Smooth muscle cell (in vitro differentiated cells): Measurements from ENCODE around the gene HOXC9. TPM values are rescaled to one million over a fixed set of nuclear protein-coding genes. Genes with fewer than 3 reads are reported as not detected.

Experiments
- DNase-seq: peaks from one replicate; lab custom pipeline; 2025; ENCODE audit not compliant: unreplicated experiment; lab: John Stamatoyannopoulos, UW
- H2AFZ ChIP-seq: fragments of 200-600 bp; sonication (generic); 2 replicates; pipeline ENCODE4 v1.6.0; 2016; ENCODE audit warnings: antibody characterized with exemption, low read depth, mild to moderate bottlenecking
- H3F3A ChIP-seq: fragments of 200-600 bp; sonication (generic); 2 replicates; pipeline ENCODE4 v1.6.0; 2017; ENCODE audit warnings: antibody characterized with exemption, low read depth
- H3K27ac ChIP-seq: fragments of 200-600 bp; sonication (generic); 2 replicates; pipeline ENCODE4 v1.5.1; 2016; ENCODE audit warnings: low read depth, mild to moderate bottlenecking
- H3K27me3 ChIP-seq: fragments of 200-600 bp; sonication (generic); 2 replicates; pipeline ENCODE4 v1.6.1; 2016; ENCODE audit warnings: low read depth, mild to moderate bottlenecking
- H3K36me3 ChIP-seq: fragments of 200-600 bp; sonication (generic); 2 replicates; pipeline ENCODE4 v1.5.1; 2016; ENCODE audit warnings: low read depth
- H3K4me1 ChIP-seq: fragments of 200-600 bp; sonication (generic); 2 replicates; pipeline ENCODE4 v1.5.1; 2016; ENCODE audit warnings: low read depth
- H3K4me2 ChIP-seq: fragments of 200-600 bp; sonication (generic); 2 replicates; pipeline ENCODE4 v1.6.0; 2016; ENCODE audit warnings: mild to moderate bottlenecking
- H3K4me3 ChIP-seq: fragments of 200-600 bp; sonication (generic); 2 replicates; pipeline ENCODE4 v1.5.1; 2016; ENCODE audit warnings: mild to moderate bottlenecking
- H3K79me2 ChIP-seq: fragments of 200-600 bp; sonication (generic); 2 replicates; pipeline ENCODE4 v1.6.0; 2016; ENCODE audit warnings: low read depth, mild to moderate bottlenecking
- H3K9ac ChIP-seq: fragments of 200-600 bp; sonication (generic); 2 replicates; pipeline ENCODE4 v1.6.0; 2016; ENCODE audit warnings: low read depth
- H3K9me3 ChIP-seq: fragments of 200-600 bp; sonication (generic); replicated peaks from 2 replicates; pipeline ENCODE4 v1.5.1; 2016; ENCODE audit warnings: low read depth
- H4K20me1 ChIP-seq: fragments of 200-600 bp; sonication (generic); 2 replicates; pipeline ENCODE4 v1.6.0; 2016; ENCODE audit warnings: low read depth
- CTCF ChIP-seq: fragments of 200-600 bp; sonication (generic); IDR thresholded peaks from 2 replicates; pipeline ENCODE4 v1.5.1; 2017; ENCODE audit warnings: borderline replicate concordance, mild to moderate bottlenecking, antibody characterized with exemption; ENCODE audit not compliant: insufficient read depth, poor library complexity, severe bottlenecking
- WGBS: methylation state at CpG from one replicate; pipeline ENCODE4 v1.1.7; 2016; ENCODE audit warnings: low lambda C conversion rate; 5-methylcytosine and 5-hydroxymethylcytosine counted together
- polyA plus RNA-seq: library from polyadenylated mRNA; unstranded; fragments of >200 nt; fragmentation: Nextera tagmentation; extraction: Ambion mirVana; gene quantifications from 2 replicates; pipeline ENCODE4 v1.2.1, GENCODE V29; 2016
- total RNA-seq: library from RNA; depleted of rRNA; stranded (reverse); fragments of >200 nt; gene quantifications from 2 replicates; pipeline ENCODE4 v1.2.3, GENCODE V29; 2014

The HOXC9 gene
- total and polyA plus RNA-seq, 2 experiments from 2014 or later: 1.2 to 2.7 TPM

GRCh38 chr12:53988541-53989226, 11.3 kb upstream of the HOXC9 start:
- Histone ChIP-seq H3K27me3 (peaks cover 100% of the 10 kb centered on the region), H3K4me3 (no peak overlapping the region), H3K27ac (no peak overlapping the region), H3K4me2 (no peak overlapping the region), H3K9ac (no peak overlapping the region), H3F3A (no peaks in the 10 kb centered on the region), H3K79me2 (no peaks in the 10 kb centered on the region), H3K4me1 (no peaks in the 10 kb centered on the region), H3K9me3 (no peaks in the 10 kb centered on the region), H2AFZ (no peak overlapping the region), H3K36me3 (no peaks in the 10 kb centered on the region), H4K20me1 (no peaks in the 10 kb centered on the region)
- TF ChIP-seq CTCF: no peak
- WGBS: 7% methylated on average over 5 of the region's 5 CpGs
- DNase-seq: no peak

GRCh38 chr12:53989227-53990113, 10.5 kb upstream of the HOXC9 start:
- H3F3A ChIP-seq: no peaks in the 10 kb centered on the region
- no peak overlapping the region for H3K27ac ChIP-seq
- no peak overlapping the region for H2AFZ ChIP-seq
- TF ChIP-seq CTCF: peak; percentile 39
- no peak overlapping the region for H3K4me2 ChIP-seq
- no peak for DNase-seq
- no peak overlapping the region for H3K9ac ChIP-seq
- peaks cover 100% of the 10 kb centered on the region for H3K27me3 ChIP-seq
- no peak overlapping the region for H3K4me3 ChIP-seq
- H3K9me3 ChIP-seq: no peaks in the 10 kb centered on the region
- WGBS: 21% methylated on average over 28 of the region's 28 CpGs
- H4K20me1 ChIP-seq: no peaks in the 10 kb centered on the region
- no peaks in the 10 kb centered on the region for H3K4me1 ChIP-seq
- H3K79me2 ChIP-seq: no peaks in the 10 kb centered on the region
- no peaks in the 10 kb centered on the region for H3K36me3 ChIP-seq

- Histone ChIP-seq H3K79me2 (no peaks in the 10 kb centered on the region), H3K4me2 (no peak overlapping the region), H3K4me3 (no peak overlapping the region), H3K9ac (no peak overlapping the region), H3K9me3 (no peaks in the 10 kb centered on the region), H3K36me3 (no peaks in the 10 kb centered on the region), H3F3A (no peaks in the 10 kb centered on the region), H3K4me1 (no peaks in the 10 kb centered on the region), H3K27ac (no peak overlapping the region), H4K20me1 (no peaks in the 10 kb centered on the region), H3K27me3 (peaks cover 100% of the 10 kb centered on the region), H2AFZ (no peak overlapping the region)
- no peak for DNase-seq
- TF ChIP-seq CTCF: no peak
- 22% methylated on average over 27 of the region's 27 CpGs for WGBS
Measured at GRCh38 chr12:53990311-53991076, 9.5 kb upstream of the HOXC9 start.
